Measurements from ENCODE around the gene FOXO3. TPM values are rescaled to one million over a fixed set of nuclear protein-coding genes. Genes with fewer than 3 reads are reported as not detected.
A peak's percentile ranks its signal among the peaks of the same experiment; 100 is the strongest.

Gene FOXO3
- total and polyA plus RNA-seq, 9 donors, result 21.8 to 37.1 (median 29.1) TPM

DNA sequence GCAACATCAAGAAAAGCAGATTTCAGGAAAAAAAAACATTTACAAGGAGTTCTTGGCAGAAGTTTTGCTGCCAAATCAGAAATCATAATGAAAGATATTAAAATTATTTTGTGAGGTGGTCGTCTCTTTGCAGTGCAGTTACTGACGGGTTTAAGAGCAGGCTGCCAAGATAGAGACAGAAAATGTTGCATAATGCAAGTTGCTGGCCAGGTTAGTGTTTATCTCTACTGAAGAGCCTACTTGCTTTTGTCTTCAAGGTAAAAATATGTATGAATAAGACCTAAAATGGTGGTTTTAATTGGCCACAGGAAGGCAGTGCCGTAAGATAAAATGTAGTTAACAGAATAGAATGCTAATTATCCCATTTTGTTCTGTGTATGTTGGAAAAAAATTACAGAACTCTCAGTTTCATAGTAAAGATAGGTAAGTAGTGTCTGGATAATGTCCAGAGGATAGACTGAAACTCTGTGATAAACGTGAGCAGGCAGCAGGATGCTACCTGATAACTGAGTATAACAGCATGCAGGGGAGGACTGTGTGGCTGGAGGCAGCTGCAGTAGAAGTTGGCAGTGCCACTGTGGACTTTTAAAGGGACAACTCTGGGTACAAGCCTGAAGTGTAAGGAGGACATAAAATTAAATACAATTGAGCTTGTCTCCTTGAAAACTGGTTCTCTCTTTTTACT, 13.9 kb downstream of the FOXO3 start:
- 65% methylated on average over 4 of the region's 4 CpGs for WGBS (ENCODE audit: insufficient coverage)
- no peaks in the 10 kb centered on the region for H3K27me3 ChIP-seq (ENCODE audit: control insufficient read depth, insufficient read depth, low read length)
- no peak overlapping the region for H3K4me3 ChIP-seq (ENCODE audit: low read length)
- no peak for DNase-seq
- no peaks in the 10 kb centered on the region for H3K4me1 ChIP-seq (ENCODE audit: control insufficient read depth, insufficient read depth, low read length)
- no peak overlapping the region for H3K27ac ChIP-seq (ENCODE audit: low read length)
- peaks cover 27% of the 10 kb centered on the region for H3K36me3 ChIP-seq (ENCODE audit: control insufficient read depth, insufficient read depth, low read length)
- no peaks in the 10 kb centered on the region for H3K9me3 ChIP-seq (replicated peaks; ENCODE audit: control insufficient read depth, low read depth, low read length)

GRCh38 chr6:108575905-108576494, 15.3 kb downstream of the FOXO3 start:
- Histone ChIP-seq H3K4me3 (ENCODE audit: low read length) (no peak overlapping the region), H3K9me3 (replicated peaks; ENCODE audit: control insufficient read depth, low read depth, low read length) (no peaks in the 10 kb centered on the region), H3K4me1 (ENCODE audit: control insufficient read depth, insufficient read depth, low read length) (peaks cover 3% of the 10 kb centered on the region), H3K27me3 (ENCODE audit: control insufficient read depth, insufficient read depth, low read length) (no peaks in the 10 kb centered on the region), H3K36me3 (ENCODE audit: control insufficient read depth, insufficient read depth, low read length) (peaks cover 22% of the 10 kb centered on the region), H3K27ac (ENCODE audit: low read length) (no peak overlapping the region)
- DNase-seq, result no peak
- WGBS (ENCODE audit: insufficient coverage), result no CpG with 5 or more reads among the region's 2 CpGs

GRCh38 chr6:108576709-108577108, 16.0 kb downstream of the FOXO3 start:
- H3K9me3 ChIP-seq (replicated peaks; ENCODE audit: control insufficient read depth, low read depth, low read length), result no peaks in the 10 kb centered on the region
- H3K27me3 ChIP-seq (ENCODE audit: control insufficient read depth, insufficient read depth, low read length), result no peaks in the 10 kb centered on the region
- H3K36me3 ChIP-seq (ENCODE audit: control insufficient read depth, insufficient read depth, low read length), result peaks cover 22% of the 10 kb centered on the region
- DNase-seq, result no peak
- no CpG with 5 or more reads among the region's 1 CpG for WGBS (ENCODE audit: insufficient coverage)
- peaks cover 6% of the 10 kb centered on the region for H3K4me1 ChIP-seq (ENCODE audit: control insufficient read depth, insufficient read depth, low read length)
- H3K27ac ChIP-seq (ENCODE audit: low read length), result no peak overlapping the region
- no peak overlapping the region for H3K4me3 ChIP-seq (ENCODE audit: low read length)

DNA sequence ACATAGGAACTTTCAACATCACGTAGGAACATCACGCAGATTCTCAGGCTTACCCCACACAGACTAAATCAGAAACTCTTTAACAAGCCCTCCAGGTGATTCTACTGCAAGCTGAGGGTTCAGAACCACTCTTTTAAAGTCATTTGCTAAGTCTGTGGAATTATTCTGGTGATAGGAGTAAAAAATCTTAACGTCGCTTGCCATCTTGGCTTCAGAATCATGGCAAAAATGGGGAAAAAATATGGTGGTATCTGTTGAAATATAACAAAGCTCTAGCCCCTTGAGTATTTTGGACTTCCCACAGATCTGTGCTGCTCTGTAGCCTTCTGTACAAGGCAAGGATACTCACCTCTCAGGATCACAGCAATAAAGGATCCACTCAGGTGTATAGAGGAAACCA, 17.4 kb downstream of the FOXO3 start:
- Histone ChIP-seq H3K9me3 (replicated peaks; ENCODE audit: control insufficient read depth, low read depth, low read length) (no peaks in the 10 kb centered on the region), H3K4me1 (ENCODE audit: control insufficient read depth, insufficient read depth, low read length) (peaks cover 15% of the 10 kb centered on the region), H3K27ac (ENCODE audit: low read length) (no peak overlapping the region), H3K36me3 (ENCODE audit: control insufficient read depth, insufficient read depth, low read length) (peaks cover 17% of the 10 kb centered on the region), H3K4me3 (ENCODE audit: low read length) (no peak overlapping the region), H3K27me3 (ENCODE audit: control insufficient read depth, insufficient read depth, low read length) (no peaks in the 10 kb centered on the region)
- no peak for DNase-seq
- WGBS (ENCODE audit: insufficient coverage), result no CpG with 5 or more reads among the region's 4 CpGs

DNA sequence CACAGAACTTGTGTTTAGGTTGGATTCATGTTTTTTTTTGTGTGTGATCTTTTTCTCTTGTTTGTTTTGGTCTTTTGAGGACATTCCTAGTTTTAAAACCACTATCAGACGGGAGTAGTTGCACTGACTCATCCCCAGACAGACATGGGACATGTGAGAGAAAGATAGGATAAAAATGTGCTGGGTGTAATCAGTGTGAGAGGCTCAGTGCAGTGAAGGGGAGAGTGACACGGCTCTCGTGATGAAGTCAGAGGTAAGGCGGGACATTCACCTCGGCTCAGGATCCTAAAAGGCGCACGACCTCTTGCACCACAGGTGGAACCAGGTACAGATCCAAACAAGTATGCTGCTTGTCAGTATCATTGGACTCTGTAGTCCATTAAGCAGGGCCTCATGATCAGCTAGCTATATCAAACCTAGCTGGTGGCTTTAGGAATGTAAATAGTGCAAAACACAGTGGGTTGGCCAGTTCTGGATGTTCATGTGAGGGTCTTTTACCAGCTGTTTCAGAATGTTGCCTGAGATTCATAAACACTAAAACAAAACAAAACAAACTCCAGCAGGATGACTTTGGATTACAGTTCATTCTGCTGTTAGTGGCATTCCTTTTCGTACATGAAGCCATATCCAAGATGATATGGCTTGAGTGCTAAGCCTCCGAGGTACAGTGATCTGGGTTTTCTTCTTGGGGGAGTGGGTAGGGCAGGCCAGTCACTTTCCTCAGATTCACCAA, 18.0 kb downstream of the FOXO3 start:
- no peaks in the 10 kb centered on the region for H3K9me3 ChIP-seq (replicated peaks; ENCODE audit: control insufficient read depth, low read depth, low read length)
- H3K4me1 ChIP-seq (ENCODE audit: control insufficient read depth, insufficient read depth, low read length), result peaks cover 15% of the 10 kb centered on the region
- H3K27me3 ChIP-seq (ENCODE audit: control insufficient read depth, insufficient read depth, low read length), result no peaks in the 10 kb centered on the region
- peaks cover 15% of the 10 kb centered on the region for H3K36me3 ChIP-seq (ENCODE audit: control insufficient read depth, insufficient read depth, low read length)
- 89% methylated on average over 7 of the region's 9 CpGs for WGBS (ENCODE audit: insufficient coverage)
- no peak overlapping the region for H3K4me3 ChIP-seq (ENCODE audit: low read length)
- H3K27ac ChIP-seq (ENCODE audit: low read length), result no peak overlapping the region
- DNase-seq, result no peak

GRCh38 chr6:108579328-108579721, 18.6 kb downstream of the FOXO3 start:
- no peak overlapping the region for H3K4me3 ChIP-seq (ENCODE audit: low read length)
- H3K4me1 ChIP-seq (ENCODE audit: control insufficient read depth, insufficient read depth, low read length), result peaks cover 15% of the 10 kb centered on the region
- peaks cover 15% of the 10 kb centered on the region for H3K36me3 ChIP-seq (ENCODE audit: control insufficient read depth, insufficient read depth, low read length)
- no peak for DNase-seq
- 89% methylated on average over 1 of the region's 2 CpGs for WGBS (ENCODE audit: insufficient coverage)
- no peak overlapping the region for H3K27ac ChIP-seq (ENCODE audit: low read length)
- no peaks in the 10 kb centered on the region for H3K9me3 ChIP-seq (replicated peaks; ENCODE audit: control insufficient read depth, low read depth, low read length)
- no peaks in the 10 kb centered on the region for H3K27me3 ChIP-seq (ENCODE audit: control insufficient read depth, insufficient read depth, low read length)

GRCh38 chr6:108580646-108581045, 19.9 kb downstream of the FOXO3 start:
- H3K4me3 ChIP-seq (ENCODE audit: low read length), result no peak overlapping the region
- peaks cover 15% of the 10 kb centered on the region for H3K36me3 ChIP-seq (ENCODE audit: control insufficient read depth, insufficient read depth, low read length)
- H3K4me1 ChIP-seq (ENCODE audit: control insufficient read depth, insufficient read depth, low read length), result peaks cover 20% of the 10 kb centered on the region
- no peak overlapping the region for H3K27ac ChIP-seq (ENCODE audit: low read length)
- WGBS (ENCODE audit: insufficient coverage), result no CpG with 5 or more reads among the region's 2 CpGs
- H3K9me3 ChIP-seq (replicated peaks; ENCODE audit: control insufficient read depth, low read depth, low read length), result no peaks in the 10 kb centered on the region
- no peak for DNase-seq
- H3K27me3 ChIP-seq (ENCODE audit: control insufficient read depth, insufficient read depth, low read length), result no peaks in the 10 kb centered on the region

DNA sequence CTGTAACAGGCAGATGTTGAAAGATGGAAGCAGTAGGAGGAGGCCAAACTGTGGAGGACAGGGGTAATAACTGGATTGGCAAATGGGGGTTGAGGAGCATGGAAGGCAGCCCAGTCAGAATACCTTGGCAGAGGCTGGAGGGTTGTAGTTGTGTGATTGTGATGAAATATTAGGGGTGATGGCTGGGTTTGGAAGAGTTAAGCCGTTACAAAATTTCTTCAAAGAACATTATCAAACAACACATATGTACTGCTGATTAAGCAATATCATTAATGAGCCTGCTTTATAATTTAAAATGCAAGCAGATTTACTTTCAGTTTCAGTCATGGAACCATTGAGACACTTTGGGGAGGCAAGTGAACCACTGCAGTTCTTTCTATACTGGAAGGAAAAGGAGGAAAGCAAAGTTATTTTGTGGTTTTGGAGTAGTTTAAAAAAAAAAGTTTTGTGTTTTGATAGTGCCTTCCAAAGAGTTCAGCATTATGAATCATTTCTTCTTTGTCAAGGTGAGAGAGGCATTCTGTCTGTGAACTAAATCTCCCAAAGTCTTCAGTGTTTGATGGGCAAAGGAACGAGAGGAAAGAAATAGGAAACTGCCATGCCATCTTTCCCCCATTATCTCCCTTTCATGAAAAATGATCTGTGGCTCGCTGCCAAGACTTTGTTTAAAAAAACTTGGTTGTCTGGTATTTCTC, 20.7 kb downstream of the FOXO3 start:
- H3K4me3 ChIP-seq (ENCODE audit: low read length), result no peak overlapping the region
- H3K27me3 ChIP-seq (ENCODE audit: control insufficient read depth, insufficient read depth, low read length), result no peaks in the 10 kb centered on the region
- WGBS (ENCODE audit: insufficient coverage), result no CpG with 5 or more reads among the region's 3 CpGs
- H3K27ac ChIP-seq (ENCODE audit: low read length), result no peak overlapping the region
- H3K4me1 ChIP-seq (ENCODE audit: control insufficient read depth, insufficient read depth, low read length), result peaks cover 23% of the 10 kb centered on the region
- H3K36me3 ChIP-seq (ENCODE audit: control insufficient read depth, insufficient read depth, low read length), result peaks cover 15% of the 10 kb centered on the region
- no peaks in the 10 kb centered on the region for H3K9me3 ChIP-seq (replicated peaks; ENCODE audit: control insufficient read depth, low read depth, low read length)
- DNase-seq, result no peak

- H3K4me3 ChIP-seq (ENCODE audit: low read length), result no peak overlapping the region
- peaks cover 26% of the 10 kb centered on the region for H3K4me1 ChIP-seq (ENCODE audit: control insufficient read depth, insufficient read depth, low read length)
- no peaks in the 10 kb centered on the region for H3K27me3 ChIP-seq (ENCODE audit: control insufficient read depth, insufficient read depth, low read length)
- peak overlapping the region; percentile 67 for H3K27ac ChIP-seq (ENCODE audit: low read length)
- no peaks in the 10 kb centered on the region for H3K9me3 ChIP-seq (replicated peaks; ENCODE audit: control insufficient read depth, low read depth, low read length)
- H3K36me3 ChIP-seq (ENCODE audit: control insufficient read depth, insufficient read depth, low read length), result peaks cover 15% of the 10 kb centered on the region
- DNase-seq, result no peak
- no CpG with 5 or more reads among the region's 1 CpG for WGBS (ENCODE audit: insufficient coverage)
Observed at GRCh38 chr6:108581932-108582475, 21.3 kb downstream of the FOXO3 start.

- H3K36me3 ChIP-seq (ENCODE audit: control insufficient read depth, insufficient read depth, low read length), result peaks cover 11% of the 10 kb centered on the region
- no peak for DNase-seq
- H3K9me3 ChIP-seq (replicated peaks; ENCODE audit: control insufficient read depth, low read depth, low read length), result no peaks in the 10 kb centered on the region
- no peak overlapping the region for H3K4me3 ChIP-seq (ENCODE audit: low read length)
- WGBS (ENCODE audit: insufficient coverage), result no CpG with 5 or more reads among the region's 3 CpGs
- no peaks in the 10 kb centered on the region for H3K27me3 ChIP-seq (ENCODE audit: control insufficient read depth, insufficient read depth, low read length)
- H3K4me1 ChIP-seq (ENCODE audit: control insufficient read depth, insufficient read depth, low read length), result peaks cover 30% of the 10 kb centered on the region
- H3K27ac ChIP-seq (ENCODE audit: low read length), result no peak overlapping the region
Observed at GRCh38 chr6:108582618-108583017, 21.9 kb downstream of the FOXO3 start.
